ENCODE data around the gene LYSMD2.

- TF ChIP-seq ZNF121 (CRISPR knock-in tag; IDR thresholded peaks at IDR 0.05) (no peak), CREB1 (CRISPR knock-in tag; IDR thresholded peaks at IDR 0.05) (no peak), CTCF (IDR thresholded peaks at IDR 0.05) (no peak), NR2C2 (CRISPR knock-in tag; IDR thresholded peaks at IDR 0.05) (no peak), NFATC4 (CRISPR knock-in tag; IDR thresholded peaks at IDR 0.05) (no peak), TEAD4 (CRISPR knock-in tag; IDR thresholded peaks at IDR 0.05) (no peak), ETV6 (CRISPR knock-in tag; IDR thresholded peaks at IDR 0.05) (no peak), FOXJ3 (CRISPR knock-in tag; IDR thresholded peaks at IDR 0.05; ENCODE audit: borderline replicate concordance) (no peak), GABPB1 (CRISPR knock-in tag; IDR thresholded peaks at IDR 0.05) (no peak), ATF2 (CRISPR knock-in tag; IDR thresholded peaks at IDR 0.05; ENCODE audit: borderline replicate concordance, low read depth) (no peak)
These were observed 12.8 kb downstream of the LYSMD2 start for GRCh38 chr15:51724673-51725072.

All from WTC11 (cell line).